GM12872 (cell line): ENCODE results near the gene UBXN10.

Experiments
- TF ChIP-seq, protein P1 (sequence below): IDR thresholded peaks from 3 replicates; pipeline ENCODE4 v1.5.1; 2011; ENCODE audit warnings: low read depth, mild to moderate bottlenecking, low read length, moderate library complexity; ENCODE audit not compliant: insufficient read depth

Gene UBXN10

DNA sequence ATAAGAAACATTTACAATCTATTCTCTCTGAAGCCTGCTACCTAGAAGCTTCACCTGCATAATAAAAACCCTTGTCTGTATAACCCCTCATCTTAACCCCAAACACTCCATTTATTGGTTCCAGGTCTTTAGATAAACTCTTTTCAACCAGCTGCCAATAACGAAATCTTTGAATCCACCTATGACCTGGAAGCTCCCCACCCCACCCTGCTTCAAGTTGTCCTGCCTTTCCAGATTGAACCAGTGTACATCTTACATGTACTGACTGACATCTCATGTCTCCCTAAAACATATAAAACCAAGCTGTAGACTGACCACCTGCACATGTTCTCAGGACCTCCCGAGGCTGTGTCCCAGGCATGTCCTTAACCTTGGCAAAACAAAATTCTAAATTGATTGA lies 54.1 kb downstream of the UBXN10 start:
- TF ChIP-seq, protein P1, sequence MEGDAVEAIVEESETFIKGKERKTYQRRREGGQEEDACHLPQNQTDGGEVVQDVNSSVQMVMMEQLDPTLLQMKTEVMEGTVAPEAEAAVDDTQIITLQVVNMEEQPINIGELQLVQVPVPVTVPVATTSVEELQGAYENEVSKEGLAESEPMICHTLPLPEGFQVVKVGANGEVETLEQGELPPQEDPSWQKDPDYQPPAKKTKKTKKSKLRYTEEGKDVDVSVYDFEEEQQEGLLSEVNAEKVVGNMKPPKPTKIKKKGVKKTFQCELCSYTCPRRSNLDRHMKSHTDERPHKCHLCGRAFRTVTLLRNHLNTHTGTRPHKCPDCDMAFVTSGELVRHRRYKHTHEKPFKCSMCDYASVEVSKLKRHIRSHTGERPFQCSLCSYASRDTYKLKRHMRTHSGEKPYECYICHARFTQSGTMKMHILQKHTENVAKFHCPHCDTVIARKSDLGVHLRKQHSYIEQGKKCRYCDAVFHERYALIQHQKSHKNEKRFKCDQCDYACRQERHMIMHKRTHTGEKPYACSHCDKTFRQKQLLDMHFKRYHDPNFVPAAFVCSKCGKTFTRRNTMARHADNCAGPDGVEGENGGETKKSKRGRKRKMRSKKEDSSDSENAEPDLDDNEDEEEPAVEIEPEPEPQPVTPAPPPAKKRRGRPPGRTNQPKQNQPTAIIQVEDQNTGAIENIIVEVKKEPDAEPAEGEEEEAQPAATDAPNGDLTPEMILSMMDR = no peak

DNA sequence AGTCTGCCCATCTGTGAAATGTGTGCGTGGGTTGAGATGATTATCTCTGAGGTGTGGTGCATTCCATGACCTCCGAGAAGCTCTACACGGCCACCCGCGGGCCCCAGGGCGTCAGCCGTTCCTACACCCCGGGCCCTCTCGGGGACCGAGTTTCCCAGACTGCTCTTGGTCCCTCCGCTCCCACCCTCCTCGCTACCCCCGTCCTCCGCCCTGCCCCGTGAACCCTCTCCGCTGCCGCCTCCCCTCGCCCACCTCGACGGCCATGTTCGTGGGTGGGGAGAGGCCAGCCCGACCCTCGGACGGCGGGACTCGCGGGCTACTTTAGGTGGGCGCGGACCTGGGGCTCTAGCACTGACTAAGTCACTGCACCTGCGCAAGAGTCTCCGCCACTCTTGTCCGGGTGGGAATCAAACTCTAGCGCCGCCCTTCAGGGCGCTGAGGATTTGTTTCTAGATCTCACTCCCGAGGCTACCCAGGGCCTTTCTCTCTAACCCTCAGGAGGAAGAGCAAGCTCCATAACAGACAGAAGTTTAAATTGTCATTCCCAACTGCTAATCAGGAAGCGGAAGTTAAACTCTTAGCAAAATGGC lies 57.1 kb downstream of the UBXN10 start:
- TF ChIP-seq, protein P1 = no peak
